GM12875 (cell line): ENCODE data around the gene STPG4.

Experiments
- H3K4me3 ChIP-seq: one replicate; pipeline ENCODE4 v1.5.1; 2011; ENCODE audit warnings: low read depth, low read length, control low read depth
- CTCF ChIP-seq: IDR thresholded peaks from 2 replicates; pipeline ENCODE4 v1.5.1; 2011; ENCODE audit warnings: low read depth, mild to moderate bottlenecking, control low read depth, inconsistent platforms, low read length, moderate library complexity, borderline replicate concordance; ENCODE audit not compliant: insufficient read depth

The STPG4 gene

GRCh38 chr2:47147021-47147420 lies 8.1 kb downstream of the STPG4 start:
- no peak for TF ChIP-seq CTCF
- H3K4me3 ChIP-seq, result no peak overlapping the region

DNA sequence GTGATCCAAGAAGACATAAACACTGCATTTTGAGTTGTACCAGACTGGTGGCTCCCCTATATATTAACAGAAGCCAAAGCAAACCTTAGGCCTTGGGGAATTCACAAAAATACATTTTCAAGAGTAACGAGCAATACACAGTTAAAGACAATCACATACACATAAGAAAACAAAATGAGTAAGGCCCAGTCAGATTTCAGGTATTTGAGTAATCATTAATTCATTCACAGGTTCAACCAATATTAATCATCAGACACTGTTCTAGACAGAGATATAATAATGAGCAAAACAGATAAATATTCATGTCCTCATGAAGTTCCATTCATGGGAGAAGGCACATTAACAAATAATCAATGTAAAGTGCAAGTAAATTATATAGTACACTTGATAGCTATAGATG lies 9.6 kb downstream of the STPG4 start:
- no peak overlapping the region for H3K4me3 ChIP-seq
- no peak for TF ChIP-seq CTCF

- H3K4me3 ChIP-seq, result no peak overlapping the region
- no peak for TF ChIP-seq CTCF
These were observed 13.6 kb downstream of the STPG4 start for GRCh38 chr2:47141520-47141919.

DNA sequence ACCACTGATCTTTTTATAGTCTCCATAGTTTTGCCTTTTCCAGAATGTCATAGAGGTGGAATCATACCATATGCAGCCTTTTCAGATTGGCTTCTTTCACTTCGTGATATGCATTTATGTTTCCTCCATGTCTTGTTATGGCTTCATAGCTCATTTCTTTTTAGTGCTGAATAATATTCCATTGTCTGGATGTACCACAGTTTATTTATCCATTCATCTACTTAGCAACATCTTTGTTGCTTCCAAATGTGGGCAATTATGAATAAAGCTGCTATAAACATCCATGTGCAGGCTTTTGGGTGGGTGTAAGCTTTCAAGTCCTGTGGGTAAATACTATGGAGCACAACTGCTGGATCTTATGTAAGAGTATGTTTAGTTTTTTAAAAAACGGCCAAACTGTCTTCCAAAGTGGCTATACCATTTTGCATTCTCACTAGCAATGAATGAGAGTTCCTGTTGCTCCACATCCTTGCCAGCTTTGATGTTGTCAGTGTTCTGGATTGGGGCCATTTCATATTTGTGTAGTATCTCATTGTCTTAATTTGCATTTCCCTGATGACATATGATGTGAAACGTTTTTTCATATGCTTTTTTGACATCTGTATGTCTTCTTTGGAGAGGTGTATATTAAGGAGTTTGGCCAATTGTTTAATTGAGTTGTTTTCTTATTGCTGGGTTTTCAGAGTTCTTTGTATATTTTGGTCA lies 20.6 kb downstream of the STPG4 start:
- TF ChIP-seq CTCF, result no peak
- no peak overlapping the region for H3K4me3 ChIP-seq

DNA sequence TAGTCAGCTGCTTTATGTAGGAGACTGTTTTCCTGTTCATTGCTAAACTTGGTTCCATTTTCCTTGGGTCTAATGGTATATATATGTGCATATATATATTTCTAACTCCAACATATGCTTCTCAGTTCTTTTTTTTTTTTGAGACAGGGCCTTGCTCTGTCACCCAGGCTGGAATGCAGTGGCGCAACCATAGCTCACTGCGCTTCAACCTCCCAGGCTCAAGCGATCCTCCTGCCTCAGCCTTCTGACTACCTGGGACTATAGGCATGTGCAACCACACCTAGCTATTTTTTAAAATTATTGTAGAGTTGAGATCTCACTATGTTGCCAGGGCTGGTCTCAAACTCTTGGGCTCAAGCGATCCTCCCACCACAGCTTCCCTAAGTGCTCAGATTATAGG lies 22.1 kb downstream of the STPG4 start:
- no peak for TF ChIP-seq CTCF
- H3K4me3 ChIP-seq, result no peak overlapping the region

- TF ChIP-seq CTCF, result no peak
These were observed 25.9 kb downstream of the STPG4 start for GRCh38 chr2:47129191-47129706.

DNA sequence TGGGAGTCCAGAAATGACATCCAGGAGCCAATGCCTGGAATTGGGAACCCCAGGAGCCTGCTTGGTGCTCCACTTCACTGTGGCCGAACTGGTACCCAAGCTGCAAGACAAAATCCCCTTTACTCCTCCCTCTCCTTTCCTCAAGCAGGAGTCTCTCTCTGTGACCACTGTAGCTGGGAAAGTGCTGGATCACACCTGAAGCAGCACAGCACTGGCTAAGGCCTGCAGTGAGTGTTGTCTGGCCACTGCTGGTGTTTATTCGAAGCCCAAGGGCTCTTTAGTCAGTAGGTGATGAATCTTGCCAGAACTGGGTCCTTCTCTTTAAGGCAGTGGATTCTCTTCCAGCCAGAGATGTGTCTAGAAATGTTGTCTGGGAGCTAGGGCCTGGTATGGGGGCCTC lies 26.4 kb downstream of the STPG4 start:
- no peak overlapping the region for H3K4me3 ChIP-seq
- no peak for TF ChIP-seq CTCF

More at GRCh38 chr2:47129191-47129706, 25.9 kb downstream of the STPG4 start:
- no peak overlapping the region for H3K4me3 ChIP-seq
